ENCODE measurements around the gene B4GALNT4.
"Not testable (repeated sequence)": the region's sequence is repeated elsewhere in the genome, so short reads cannot be mapped to it uniquely, and the experiment has no call there.

Gene B4GALNT4

DNA sequence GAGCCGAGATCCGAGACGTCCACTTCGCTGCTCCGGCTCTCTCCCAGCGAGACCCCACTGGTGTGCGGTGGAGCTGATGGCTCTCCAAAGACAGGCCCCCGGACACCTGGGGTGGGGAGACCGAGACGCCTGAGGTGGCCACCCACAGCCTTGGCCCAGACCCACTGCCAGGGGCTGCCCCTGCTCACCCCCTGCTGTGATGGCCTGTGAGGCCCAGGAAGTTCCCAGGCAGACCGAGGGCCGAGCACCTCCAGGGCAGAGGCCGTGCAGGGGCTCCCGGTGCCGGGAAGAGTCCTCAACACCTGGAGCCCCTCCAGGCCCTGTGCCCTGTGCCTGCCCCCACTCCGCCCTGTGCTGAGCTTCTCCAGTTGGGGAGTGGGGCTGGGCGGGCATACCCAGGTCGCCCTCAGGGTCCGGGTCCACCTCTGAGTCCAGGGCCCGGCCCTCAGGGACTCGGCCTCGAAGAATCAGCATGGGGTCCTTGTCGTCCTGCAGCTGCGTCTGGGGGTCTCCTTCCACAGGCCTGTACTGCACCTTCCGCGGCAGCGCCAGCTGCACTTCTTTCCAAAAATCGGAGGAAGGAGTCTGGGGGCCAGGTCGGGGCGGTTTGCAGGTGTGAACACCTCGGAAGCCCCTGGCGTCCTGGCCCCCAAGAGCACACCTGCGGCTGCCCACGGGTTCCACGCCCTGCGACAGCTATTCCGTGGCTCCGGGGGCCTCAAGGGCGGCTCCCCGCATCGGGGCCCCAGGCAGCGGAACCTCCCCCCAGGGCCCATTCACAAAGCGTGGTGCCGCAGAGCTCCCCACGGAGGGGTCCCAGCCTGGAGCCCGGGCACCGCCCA is 36.9 kb downstream of the B4GALNT4 start:
- no peak for DNase-seq

DNA sequence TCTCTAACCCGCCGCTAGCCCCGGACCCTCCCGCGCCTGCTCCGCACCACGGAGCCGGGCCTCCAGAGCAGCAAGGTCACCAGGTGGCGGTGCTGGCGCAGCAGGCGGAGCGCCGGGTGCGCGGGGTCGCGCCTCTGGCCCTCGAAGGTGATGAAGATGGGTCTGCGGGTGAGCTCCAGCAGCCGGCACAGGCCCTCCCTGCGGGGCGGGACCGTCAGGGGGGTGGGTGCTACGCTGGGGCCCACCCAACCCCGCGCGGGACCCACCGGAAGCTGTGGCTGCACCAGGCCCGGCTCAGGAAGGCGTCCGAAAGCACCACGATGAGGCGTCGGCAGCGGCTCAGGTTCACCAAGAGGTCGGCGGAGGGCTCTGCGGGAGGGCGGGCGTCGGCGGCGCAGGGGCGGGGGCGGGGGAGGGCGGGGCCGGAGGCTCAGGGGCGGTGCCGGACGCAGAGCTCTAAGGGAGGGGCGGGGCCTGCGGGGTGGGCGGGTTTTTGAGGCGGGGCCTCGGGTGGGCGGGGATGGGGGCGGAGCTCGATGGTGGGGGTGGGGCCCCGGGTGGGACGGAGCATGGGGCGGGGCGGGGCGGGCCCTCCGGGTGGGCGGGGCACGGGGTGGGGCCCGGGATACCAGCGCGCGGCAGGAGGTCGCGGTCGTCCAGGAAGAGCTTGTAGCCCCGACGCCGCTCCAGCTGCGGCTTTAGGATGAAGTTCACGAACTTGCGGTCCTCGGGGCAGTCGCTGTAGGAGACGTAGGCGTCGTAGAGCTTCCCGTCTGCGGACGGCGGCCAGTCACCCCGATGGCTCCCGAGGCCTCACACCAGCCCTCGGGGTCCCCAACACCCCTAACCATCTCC is 37.7 kb downstream of the B4GALNT4 start:
- DNase-seq: peak in 38 of 51 donors; percentile 6 to 80 (median 50)

DNA sequence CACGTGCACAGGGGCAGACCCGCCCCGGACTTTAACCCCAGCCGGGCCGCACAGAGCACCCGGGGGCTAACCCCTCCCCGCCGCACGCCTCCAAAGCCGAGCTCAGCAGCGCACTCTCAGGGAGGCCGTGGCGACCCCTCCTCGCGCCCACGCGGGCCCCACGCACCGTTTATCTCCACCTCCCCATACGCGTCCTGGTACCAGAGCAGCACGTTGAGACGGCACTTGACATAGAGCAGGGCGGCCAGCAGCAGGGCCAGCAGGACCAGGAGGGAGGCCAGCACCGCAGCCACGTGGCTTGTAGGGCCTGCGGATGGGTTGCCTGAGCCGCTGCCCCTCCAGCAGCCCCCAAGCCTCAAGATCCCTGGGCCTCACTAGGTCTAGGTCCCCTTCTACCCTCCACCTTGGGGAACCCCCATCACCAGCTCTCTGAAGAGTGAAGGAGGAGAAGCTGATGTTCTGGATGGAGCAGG is 38.4 kb downstream of the B4GALNT4 start:
- DNase-seq: no peak

DNA sequence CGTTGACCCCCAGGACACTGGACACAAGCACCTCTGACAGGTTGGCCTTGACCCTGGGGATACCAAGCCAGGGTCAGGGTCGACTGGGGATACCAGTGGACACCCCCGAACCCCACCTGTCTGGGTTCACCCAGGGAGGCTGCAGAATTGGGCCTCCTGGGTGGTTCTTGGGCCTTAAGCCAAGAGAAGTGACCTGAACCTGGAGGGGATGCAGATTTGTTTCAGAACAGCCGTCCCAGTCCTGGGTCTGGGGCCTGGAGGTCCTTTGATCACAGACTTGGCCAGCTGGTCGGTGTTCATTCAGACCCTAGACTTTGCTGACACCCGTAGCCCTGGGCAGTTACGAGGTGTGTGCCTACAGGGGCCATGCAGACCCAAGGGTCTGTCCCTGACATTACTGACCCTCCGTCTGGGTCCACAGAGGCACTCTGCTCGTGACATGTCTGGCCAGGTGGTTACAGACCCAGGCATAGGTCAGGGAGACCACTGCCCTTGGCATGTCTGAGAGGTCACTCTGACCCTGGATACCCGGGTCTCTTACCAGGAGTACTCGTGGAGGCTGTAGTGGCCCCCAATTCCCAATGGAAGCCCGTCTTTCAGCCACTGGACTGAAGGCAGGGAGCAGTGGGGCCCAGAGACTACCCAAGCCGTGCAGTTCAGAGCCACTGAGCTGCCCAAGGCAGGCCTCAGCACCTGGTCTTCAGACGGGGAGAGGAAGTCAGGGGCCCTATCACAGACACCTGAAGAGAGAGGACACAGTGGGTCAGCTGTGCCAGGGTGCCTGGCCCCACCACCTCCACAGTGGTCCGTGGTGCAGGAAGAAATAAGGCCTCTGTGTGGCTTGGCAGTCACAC is 39.1 kb downstream of the B4GALNT4 start:
- DNase-seq: no peak

DNA sequence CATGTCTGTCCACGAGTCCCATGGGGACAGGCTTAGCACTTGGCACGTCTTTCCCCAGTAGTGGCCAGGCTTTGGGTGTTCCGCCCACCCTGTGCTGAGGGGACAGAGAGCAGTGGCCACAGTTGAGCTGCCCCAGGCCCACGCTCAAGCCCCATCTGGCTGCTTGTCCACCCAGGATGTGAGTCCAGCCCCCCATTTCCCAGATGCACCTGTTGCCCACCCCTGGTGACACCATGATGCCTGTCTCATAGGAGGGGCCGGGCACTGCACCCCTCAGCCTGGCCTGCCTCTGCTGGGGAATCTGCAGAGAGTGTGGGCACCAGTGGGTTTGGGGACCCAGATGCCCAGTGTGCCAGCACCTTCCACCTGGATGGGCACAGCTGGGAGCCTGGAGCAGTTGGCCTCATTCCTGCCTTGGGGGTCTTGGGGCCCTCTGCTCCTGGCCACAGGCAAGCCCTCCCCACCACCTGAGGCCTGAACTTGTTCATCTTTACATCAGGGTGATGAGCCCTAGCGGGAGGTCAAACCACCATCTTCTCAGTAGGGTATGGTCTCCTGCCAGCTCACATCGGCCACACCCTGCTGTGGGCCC is 39.8 kb downstream of the B4GALNT4 start:
- DNase-seq: no peak

DNA sequence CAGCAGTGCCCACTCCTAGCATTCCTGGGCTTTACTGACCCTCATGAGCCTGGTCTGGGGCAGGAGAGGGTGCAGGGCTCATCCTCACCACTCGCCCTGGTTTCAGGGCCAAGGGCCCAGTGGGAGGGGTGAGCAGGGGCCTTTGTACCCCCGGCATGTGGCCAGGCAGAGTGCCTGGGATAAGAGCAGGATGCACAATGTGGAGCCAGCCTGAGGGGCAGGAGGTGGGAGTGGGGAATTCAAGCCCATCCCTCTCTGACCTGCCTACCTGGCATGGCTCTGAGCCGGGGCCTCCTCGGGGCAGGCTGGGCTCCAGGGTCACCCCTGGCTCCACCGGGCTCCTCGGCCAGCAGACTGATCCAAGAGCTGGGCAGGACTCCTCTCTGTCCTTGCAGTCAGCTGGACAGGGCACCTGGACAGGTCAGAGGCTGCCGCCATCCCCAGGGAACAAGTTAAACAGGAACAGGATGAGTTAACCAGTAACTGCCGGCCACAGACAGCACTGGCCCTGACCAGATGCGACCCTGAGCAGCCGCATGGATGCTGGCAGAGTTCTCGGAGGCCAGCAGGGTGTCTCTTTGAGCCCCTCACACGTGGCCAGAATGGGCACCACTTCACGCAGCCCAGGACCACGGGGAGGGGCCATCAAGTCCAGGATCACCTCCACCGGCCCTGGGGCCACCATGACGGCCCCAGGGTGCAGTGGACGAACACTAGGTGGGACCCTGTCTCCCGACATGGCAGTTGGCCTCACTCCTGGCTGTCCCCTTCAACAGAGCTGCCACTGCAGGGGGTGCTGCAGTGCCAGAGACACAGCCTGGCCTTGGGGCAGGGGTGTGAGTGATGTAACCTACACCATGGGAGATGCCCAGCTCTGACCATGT is 40.5 kb downstream of the B4GALNT4 start:
- DNase-seq: no peak

DNA sequence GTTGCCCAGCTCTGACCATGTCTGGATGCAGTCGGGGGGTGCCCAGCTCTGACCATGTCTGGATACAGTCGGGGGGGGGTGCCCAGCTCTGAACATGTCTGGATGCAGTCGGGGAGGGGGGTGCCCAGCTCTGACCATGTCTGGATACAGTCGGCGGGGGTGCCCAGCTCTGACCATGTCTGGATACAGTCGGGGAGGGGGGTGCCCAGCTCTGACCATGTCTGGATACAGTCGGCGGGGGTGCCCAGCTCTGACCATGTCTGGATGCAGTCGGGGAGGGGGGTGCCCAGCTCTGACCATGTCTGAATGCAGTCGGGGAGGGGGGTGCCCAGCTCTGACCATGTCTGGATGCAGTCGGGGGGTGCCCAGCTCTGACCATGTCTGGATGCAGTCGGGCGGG is 41.4 kb downstream of the B4GALNT4 start:
- DNase-seq: not testable (repeated sequence)

DNA sequence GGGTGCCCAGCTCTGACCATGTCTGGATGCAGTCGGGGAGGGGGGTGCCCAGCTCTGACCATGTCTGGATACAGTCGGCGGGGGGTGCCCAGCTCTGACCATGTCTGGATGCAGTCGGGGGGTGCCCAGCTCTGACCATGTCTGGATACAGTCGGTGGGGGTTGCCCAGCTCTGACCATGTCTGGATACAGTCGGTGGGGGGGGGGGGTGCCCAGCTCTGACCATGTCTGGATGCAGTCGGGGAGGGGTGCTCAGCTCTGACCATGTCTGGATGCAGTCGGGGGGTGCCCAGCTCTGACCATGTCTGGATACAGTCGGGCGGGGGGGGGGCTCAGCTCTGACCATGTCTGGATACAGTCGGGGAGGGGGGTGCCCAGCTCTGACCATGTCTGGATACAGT is 42.2 kb downstream of the B4GALNT4 start:
- not testable (repeated sequence) for DNase-seq

DNA sequence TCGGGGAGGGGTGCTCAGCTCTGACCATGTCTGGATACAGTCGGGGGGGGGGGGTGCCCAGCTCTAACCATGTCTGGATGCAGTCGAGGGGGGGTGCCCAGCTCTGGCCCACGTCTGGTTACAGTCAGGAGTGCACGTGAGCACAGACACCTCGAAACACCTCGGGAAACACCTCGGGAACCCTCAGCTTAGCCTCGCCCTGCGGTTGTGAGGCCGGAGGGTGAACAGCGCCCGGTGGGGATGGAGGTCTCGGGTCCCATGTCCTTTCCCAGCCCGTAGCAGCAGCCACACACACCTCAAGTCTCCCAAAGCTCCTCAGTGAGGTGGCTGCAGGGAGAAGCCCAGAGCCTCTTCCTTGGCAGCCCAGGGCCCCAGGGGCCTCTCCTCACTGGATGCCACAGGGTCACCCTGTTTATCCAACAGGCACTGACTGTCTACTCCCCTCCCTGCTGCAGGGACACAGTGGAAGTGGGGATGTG is 43.4 kb downstream of the B4GALNT4 start:
- no peak for DNase-seq

DNA sequence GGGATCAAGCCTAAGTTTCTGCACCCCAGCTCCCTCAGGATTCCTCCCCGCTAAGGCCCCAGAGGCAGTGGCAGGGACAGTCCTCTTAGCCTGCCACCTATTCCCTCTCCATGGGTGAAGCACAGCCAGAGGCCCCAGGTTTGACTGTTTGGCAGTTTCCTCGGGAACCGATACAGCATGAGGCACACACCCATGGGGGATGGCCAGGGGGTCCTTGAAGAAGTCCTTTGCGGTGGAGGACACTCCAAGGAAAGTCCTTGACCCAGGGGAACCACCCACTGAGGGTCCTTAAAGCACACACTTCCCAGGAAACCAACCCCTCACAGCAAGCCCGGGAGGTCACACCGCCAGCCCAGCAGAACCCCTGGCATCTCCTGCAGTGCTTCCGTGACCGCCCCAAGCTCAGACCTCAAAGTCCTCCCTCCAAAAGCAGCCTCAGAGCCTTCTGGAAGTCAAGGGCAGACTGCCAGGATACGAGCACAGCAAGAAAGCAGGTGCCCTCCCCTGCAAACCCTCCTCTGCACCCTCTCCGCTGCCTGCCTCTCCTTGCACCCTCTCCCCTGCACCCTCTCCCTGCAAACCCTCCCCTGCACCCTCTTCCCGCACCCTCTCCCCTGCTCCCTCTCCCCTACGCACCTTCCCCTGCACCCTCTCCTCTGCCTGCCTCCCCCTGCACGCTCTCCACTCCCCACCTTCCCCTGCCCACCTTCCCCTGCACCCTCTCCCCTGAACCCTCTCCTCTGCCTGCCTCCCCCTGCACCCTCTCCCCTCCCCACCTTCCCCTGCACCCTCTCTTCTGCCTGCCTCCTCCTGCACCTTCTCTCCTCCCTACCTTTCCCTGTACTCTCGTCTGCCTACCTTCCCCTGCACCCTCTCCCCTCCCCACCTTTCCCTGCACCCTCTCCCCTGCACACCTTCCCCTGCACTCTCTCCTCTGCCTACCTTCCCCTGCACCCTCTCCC is 44.1 kb downstream of the B4GALNT4 start:
- no peak for DNase-seq

DNA sequence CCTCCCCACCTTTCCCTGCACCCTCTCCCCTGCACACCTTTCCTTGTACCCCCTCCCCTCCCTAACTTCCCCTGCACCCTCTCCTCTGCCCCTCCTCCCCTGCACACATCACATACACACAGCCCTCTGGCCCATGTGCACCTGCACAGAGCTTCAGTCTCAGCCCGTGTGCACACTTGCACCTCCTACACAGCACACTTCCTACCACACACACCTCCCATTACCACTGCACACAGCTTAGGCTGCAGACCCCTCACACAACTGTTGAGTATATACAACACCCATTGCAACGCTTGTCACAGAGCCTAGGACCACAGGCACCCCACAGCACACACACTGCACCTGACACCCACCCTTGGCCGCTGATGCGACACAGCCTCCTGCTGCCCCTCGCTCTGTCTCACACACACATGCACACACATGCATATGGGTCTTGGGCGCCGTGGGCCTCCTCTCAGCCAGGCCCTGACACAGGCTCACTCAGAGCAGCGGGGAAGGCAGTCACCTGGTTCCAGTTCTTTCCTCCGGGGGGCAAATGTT is 45.1 kb downstream of the B4GALNT4 start:
- no peak for DNase-seq

DNA sequence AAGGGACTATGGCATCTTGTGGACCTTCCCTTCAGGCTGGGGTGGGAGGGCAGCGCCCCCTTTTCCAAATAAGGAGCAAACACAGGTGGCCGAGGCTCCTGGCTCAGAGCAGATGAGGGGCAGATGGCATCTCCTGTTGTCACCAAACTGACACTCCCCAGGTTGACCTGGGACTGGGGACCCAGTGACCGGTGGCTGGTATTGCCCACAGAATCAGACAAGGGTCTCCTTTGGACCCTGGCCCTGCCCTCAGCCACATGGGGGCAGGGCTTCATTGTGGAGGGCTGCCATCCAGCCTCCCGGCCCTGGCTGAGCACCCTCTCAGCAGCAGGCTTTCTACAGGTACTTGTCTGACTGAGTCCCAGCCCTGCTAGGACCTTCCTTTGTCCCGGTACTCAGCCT is 46.3 kb downstream of the B4GALNT4 start:
- DNase-seq: no peak

DNA sequence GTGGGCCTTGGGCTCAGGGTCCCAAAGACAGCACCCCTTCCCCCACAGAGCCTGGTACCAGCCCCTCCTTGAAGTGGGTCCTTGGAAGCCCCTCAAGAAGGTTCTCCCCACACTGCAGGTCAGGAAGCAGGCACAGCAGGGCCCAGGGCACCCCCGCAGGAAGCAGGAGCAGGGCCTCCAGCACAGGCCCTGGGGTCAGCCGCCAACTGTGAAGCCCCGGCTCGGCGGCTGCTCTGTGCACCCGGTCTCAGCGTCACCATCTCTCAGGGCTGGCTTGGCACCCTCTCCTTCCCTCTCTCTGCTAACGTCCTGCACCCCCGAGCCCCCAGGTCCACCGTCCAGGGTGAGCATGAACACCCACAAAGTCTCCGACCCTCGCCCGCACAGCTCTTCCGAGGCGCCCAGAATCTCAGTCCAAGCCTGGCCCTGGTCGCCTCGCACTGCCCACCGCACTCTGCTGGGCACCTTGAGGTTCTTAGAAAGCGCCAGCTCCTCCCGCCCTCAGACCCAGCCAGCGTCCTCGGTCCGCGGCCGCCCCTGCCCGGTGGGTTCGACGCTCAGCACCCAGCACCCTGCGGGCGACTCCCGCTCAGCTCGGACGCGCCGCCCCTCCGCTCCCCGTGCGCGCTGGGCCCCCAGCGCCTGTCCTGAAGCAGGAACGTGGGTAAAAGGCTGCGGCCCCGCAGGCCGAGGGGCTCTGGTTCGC is 46.9 kb downstream of the B4GALNT4 start:
- DNase-seq: no peak

DNA sequence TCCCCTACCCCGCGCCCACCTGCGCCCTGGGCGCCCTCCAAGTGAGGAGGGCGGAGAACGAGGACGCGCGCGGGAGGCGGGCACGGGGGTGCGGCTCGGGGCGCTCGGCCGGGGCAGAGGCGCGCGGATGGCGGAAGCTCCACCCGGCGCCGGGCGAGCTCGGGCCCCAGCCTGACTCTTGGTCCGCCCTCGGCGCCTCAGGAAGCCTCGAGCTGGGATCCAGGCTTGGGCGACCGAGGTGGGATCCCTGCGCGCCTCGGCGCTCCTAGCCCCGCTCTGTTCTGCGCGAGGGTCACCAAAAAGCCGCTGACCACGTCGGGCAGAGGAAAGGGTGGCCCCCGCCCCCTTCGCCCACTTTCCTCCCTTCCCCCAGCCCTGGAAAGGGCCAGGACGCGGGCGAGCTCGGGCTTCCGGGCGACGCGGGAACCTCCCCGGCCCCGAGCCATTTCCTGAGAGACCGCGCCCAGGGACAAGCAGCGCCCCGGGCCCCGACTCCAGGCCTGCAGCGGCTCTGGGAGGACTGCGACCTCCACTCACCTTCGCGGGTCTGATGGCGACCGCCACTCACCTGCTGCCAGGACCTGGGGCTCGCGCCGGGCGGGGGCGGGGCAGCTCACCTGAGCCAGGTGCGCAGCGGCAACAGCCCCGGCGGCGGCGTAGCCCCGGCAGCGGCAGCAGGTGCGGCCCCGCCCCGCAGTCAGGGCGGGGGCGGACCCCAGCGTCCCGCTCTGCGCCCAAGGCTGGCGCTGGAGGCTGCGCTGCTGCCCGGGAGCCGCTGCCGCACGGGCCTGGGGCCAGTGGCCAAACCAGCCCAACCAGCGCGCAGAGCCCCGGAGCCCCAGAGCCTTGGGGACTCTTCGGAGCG is 47.7 kb downstream of the B4GALNT4 start:
- DNase-seq: no peak

DNA sequence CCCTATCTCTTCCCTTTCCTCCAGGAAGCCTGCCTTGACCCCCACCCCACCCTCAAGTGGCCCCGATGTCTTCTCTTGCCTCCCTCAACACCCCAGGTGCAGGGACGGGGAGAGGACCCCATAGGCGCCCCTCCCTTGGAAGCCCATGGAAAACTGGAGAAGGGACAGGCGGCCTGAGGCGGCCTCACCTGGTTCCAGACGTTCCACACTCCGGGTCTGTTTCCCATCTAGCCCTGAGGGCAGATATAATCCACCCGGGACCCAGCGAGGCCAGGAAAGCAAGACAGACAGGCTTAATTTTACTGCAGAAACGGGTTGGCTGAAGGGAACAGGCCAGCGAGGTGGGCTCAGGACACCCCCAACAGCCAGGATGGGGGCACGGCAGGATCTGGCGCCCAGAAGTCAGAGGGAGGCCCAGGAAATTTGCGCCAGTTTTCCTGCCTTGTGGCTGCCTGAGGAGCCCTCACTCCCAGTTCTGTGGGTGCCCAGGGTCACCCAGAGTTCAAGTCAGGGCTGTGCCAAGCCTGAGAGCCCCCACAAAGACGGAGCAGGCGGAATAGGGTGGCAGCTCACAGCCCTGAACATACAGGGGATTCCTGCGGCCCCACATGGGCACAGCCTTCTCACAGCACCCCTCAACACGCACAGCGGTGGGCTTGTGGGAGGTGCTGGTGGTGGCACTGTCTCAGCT is 48.5 kb downstream of the B4GALNT4 start:
- DNase-seq: no peak

All from hypothalamus (tissue), 51 donors.